SK-N-MC (cell line): ENCODE measurements around the gene USP46.

Experiments used
- EZH2 ChIP-seq: fragments of 200-600 bp; sonication (generic); IDR thresholded peaks from one replicate; pipeline ENCODE4 v1.6.1; 2017; ENCODE audit warnings: antibody characterized with exemption
- POLR2AphosphoS5 ChIP-seq: IDR thresholded peaks from 2 replicates; pipeline ENCODE4 v1.6.1; 2012; ENCODE audit warnings: mild to moderate bottlenecking, low read depth, low read length, borderline replicate concordance

- no peak for TF ChIP-seq EZH2
- no peak for TF ChIP-seq POLR2AphosphoS5
Observed at GRCh38 chr4:52658641-52659000, 480 bp downstream of the USP46 start.
